OCI-LY1 (cell line): ENCODE results near the gene ITPKC.

Experiments used
- EZH2 ChIP-seq: fragments of 200-600 bp; sonication (generic), shearing (Covaris generic); IDR thresholded peaks from 2 replicates; pipeline ENCODE4 v1.8.0; 2017; ENCODE audit warnings: borderline replicate concordance, mixed run types, mild to moderate bottlenecking, antibody characterized with exemption, low read length, moderate library complexity, mixed read lengths
- TF ChIP-seq, protein P1 (sequence below): fragments of 200-600 bp; sonication (generic), shearing (Covaris generic); IDR thresholded peaks from 2 replicates; pipeline ENCODE4 v1.5.1; 2017; ENCODE audit warnings: mild to moderate bottlenecking, antibody characterized with exemption, low read length, moderate library complexity, mixed read lengths

DNA sequence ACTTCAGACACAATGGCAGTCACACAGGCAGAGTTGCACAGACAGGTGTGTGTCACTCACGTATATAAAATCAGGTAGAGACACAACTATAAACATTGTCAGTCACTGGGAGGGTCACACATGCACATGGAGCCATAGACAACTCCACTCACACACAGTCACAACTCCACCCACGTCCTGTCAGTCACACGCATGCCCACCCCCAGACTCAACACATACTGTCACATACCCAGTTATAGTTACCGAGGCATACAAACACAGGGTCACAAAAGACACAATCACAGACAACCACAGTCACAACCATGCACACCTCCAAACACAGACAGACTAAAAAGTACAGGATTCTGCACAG, 27.9 kb upstream of the ITPKC start:
- TF ChIP-seq, protein P1, sequence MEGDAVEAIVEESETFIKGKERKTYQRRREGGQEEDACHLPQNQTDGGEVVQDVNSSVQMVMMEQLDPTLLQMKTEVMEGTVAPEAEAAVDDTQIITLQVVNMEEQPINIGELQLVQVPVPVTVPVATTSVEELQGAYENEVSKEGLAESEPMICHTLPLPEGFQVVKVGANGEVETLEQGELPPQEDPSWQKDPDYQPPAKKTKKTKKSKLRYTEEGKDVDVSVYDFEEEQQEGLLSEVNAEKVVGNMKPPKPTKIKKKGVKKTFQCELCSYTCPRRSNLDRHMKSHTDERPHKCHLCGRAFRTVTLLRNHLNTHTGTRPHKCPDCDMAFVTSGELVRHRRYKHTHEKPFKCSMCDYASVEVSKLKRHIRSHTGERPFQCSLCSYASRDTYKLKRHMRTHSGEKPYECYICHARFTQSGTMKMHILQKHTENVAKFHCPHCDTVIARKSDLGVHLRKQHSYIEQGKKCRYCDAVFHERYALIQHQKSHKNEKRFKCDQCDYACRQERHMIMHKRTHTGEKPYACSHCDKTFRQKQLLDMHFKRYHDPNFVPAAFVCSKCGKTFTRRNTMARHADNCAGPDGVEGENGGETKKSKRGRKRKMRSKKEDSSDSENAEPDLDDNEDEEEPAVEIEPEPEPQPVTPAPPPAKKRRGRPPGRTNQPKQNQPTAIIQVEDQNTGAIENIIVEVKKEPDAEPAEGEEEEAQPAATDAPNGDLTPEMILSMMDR = no peak
- TF ChIP-seq EZH2 = no peak
